Epithelial cell of proximal tubule (primary cell): ENCODE measurements around the gene PLXNC1. TPM values are rescaled to one million over a fixed set of nuclear protein-coding genes. Genes with fewer than 3 reads are reported as not detected.

Experiments
- DNase-seq: peaks from one replicate; pipeline ENCODE4 v3.0.0-alpha.2; 2011; ENCODE audit warnings: low read depth
- H3K4me3 ChIP-seq: 2 replicates; pipeline ENCODE4 v1.5.1; 2011; ENCODE audit warnings: low read depth, mild to moderate bottlenecking, low read length
- total RNA-seq: library from RNA; depleted of rRNA; stranded (reverse); fragments of >200 nt; gene quantifications from 2 replicates; pipeline ENCODE4 v1.2.3, GENCODE V29; 2015
- TF ChIP-seq, protein P1 (sequence below): conservative IDR thresholded peaks from 2 replicates; pipeline ENCODE4 v1.5.1; 2012; ENCODE audit warnings: low read depth, mild to moderate bottlenecking, low read length

The PLXNC1 gene
- total RNA-seq, 1 donor from 2014 or later, result 0.06 TPM

DNA sequence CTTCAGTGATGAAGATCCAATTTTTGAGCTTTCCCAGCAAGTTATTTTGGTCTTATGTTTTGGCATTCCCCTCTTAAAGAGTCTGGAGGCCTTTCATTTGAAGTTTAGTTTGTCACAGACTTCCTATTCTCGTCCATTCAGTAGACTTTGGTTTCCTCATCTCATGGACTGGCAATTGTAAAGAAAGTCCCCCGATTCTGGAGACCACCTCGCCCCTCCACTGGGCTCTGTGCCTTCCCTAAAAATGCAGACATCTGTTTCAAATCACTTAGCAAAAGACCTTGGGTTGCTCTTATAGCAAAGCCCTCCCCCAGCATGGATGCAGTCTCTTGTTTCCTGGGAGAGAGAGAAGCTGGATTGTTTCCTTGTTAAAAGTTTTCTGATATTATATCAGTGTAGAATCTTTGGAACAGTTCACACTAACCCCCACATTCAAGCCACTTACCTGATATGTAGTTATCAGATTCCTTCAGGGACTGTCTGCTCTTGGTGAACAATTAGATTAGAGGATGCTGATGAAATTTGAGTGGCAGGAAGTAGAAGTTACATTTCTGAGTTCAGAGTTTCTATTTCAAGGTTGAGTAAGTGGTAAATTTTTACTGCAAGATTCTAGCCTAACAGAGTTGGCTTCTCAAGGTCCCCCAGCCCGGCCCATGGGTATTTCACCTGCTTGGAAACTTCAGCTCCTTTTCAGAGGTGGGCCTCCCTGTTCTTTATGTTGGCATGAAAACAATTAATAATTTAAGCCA lies 56.3 kb downstream of the PLXNC1 start:
- no peak for DNase-seq
- TF ChIP-seq, protein P1, sequence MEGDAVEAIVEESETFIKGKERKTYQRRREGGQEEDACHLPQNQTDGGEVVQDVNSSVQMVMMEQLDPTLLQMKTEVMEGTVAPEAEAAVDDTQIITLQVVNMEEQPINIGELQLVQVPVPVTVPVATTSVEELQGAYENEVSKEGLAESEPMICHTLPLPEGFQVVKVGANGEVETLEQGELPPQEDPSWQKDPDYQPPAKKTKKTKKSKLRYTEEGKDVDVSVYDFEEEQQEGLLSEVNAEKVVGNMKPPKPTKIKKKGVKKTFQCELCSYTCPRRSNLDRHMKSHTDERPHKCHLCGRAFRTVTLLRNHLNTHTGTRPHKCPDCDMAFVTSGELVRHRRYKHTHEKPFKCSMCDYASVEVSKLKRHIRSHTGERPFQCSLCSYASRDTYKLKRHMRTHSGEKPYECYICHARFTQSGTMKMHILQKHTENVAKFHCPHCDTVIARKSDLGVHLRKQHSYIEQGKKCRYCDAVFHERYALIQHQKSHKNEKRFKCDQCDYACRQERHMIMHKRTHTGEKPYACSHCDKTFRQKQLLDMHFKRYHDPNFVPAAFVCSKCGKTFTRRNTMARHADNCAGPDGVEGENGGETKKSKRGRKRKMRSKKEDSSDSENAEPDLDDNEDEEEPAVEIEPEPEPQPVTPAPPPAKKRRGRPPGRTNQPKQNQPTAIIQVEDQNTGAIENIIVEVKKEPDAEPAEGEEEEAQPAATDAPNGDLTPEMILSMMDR, result no peak
- no peak overlapping the region for H3K4me3 ChIP-seq

DNA sequence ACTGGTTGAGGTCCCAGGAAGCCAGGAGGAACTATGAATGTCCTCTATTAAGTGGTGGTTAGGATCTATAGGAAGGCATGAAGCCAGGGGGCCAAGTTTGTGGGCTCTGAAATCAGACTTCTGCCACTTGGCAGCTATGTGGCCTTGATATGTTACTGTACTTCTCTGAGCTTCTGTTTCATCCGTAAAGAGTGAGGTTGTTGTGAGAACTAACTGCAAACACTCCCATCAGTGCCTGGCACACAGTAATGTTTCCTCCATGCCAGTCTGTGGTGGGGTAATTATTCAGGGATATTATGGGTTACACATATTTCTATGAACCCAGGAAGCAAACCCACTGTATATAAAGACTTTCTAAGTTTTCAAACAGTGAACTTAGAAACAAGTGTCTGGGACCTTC lies 57.4 kb downstream of the PLXNC1 start:
- DNase-seq, result no peak
- TF ChIP-seq, protein P1, result no peak
- H3K4me3 ChIP-seq, result no peak overlapping the region

DNA sequence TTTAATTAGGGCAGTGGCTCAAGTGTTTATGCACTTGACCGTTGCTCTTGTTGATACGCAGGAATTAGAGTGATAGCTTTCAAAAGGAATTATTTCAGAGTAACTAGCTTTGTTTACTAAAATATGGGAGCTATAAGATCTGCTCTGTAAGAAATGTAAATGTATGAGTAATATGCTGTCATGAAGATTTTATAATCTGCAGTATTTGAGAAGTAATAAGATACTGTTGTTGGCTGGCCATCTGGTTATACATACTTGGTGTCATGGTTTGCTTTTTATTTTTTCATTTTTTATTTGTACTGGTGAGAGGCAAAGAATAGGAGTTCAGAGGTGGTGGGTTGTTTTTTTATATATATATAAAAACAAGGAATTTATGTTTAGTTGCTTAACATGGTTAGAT lies 58.5 kb downstream of the PLXNC1 start:
- DNase-seq, result no peak
- no peak overlapping the region for H3K4me3 ChIP-seq
- TF ChIP-seq, protein P1, result no peak

DNA sequence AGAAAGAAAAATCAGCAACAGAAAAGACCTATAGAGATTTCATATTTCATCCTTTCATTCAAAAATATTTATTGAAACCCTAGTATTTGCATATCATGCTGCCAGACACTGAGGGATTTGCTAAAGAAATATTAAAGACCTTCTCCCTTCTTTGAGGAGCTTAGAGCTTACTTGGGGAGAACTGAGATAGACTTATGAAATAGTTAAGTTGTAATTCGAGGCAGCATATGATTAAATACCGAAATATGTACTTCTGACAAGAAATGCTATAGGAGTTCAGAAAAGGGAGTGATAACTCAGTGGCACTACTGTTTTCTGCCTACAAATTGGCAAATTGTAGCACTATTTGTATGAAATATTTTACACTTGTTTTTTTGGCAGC lies 59.1 kb downstream of the PLXNC1 start:
- TF ChIP-seq, protein P1, result no peak
- no peak for DNase-seq
- H3K4me3 ChIP-seq, result no peak overlapping the region

DNA sequence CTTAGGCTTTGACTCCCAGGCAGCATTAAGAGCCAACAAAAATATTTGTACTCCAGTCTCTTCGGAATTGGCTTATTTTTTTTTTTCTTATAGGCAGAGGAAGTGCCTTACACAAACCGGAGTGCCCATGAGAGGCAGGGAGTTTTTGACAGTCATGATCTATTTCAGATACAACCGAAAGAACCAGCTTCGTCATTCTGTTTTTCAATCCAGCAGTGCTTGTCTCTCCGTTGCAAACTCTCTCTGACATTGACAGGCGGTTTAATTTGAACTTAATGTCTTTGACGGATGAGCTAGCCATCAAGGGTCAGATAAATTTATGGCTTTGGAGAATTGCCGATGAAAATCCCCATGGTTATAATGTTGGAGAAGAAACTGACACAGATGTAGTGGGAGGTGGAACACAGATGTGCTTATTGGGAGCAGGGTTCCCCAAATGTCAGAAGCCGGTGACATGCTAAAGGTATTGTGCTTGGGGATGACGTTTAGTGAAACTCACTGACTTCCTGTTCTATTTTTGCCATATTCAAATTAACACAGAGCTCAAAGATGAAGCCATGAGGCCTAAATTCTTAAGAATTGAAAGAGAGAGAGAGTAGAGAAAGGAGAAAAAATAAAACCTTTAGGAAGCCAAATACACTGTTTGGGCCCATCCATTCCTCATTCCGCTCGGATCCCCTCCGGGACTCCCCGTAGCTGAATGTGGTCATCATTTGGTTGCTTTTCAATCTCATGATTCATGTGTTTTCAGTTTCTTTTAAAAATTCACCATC lies 59.7 kb downstream of the PLXNC1 start:
- TF ChIP-seq, protein P1, result no peak
- DNase-seq, result no peak
- H3K4me3 ChIP-seq, result no peak overlapping the region

DNA sequence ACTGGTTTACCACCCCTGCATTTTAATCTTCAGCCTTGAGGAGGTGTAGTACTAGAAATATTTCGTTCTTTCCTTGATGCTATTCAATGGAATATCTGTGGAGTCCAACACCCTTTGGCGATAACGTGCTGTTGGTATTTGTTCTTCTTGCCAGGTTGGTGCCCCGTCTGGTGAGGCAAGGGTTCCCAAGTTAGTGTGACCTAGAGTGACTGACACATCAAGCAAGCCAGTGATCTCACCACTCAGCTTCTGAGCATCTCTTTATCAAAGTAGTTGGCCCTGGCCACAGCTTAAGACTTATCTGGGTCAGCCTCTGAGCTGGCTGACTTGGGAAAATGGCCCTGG lies 60.2 kb downstream of the PLXNC1 start:
- TF ChIP-seq, protein P1, result no peak
- DNase-seq, result no peak
- H3K4me3 ChIP-seq, result no peak overlapping the region
